ENCODE results near the gene OR1D2.
A peak's percentile ranks its signal among the peaks of the same experiment; 100 is the strongest.
"Not testable (repeated sequence)": the region's sequence is repeated elsewhere in the genome, so short reads cannot be mapped to it uniquely, and the experiment has no call there.

The OR1D2 gene, protein sequence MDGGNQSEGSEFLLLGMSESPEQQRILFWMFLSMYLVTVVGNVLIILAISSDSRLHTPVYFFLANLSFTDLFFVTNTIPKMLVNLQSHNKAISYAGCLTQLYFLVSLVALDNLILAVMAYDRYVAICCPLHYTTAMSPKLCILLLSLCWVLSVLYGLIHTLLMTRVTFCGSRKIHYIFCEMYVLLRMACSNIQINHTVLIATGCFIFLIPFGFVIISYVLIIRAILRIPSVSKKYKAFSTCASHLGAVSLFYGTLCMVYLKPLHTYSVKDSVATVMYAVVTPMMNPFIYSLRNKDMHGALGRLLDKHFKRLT

DNA sequence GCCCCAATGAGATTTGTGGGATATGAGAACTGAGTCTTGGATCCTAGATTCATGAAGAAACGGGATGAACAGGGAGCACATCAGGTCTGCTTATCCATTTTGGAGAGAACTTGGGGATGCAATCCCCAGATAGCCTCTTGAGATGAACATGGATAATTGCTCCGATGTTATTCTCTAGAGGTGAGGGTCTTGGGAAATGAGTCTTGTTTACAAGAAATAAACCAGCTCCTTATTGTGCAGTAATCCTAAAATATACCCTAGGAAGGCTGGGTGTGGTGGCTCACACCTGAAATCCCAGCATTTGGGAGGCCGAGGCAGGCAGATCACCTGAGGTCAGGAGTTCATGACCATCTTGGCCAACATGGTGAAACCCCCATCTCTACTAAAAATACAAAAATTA, at the start of gene OR1D2:
Gene OR1D2, minus strand, starts transcription at position 101 of the 400 bp plus-strand sequence. CDS start 11,426 bp downstream, outside the sequence.
- DNase-seq: no peak

DNA sequence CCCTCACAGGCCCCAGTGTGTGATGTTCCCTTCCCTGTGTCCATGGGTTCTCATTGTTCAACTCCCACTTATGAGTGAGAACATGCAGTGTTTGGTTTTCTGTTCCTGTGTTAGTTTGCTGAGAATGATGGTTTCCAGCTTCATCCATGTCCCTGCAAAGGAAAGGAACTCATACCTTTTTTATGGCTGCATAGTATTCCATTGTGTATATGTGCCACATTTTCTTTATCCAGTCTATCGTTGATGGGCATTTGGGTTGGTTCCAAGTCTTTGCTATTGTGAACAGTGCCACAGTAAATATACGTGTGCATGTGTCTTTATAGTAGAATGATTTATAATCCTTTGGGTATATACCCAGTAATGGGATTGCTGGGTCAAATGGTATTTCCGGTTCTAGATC, 33.3 kb upstream of the OR1D2 start:
- DNase-seq: not testable (repeated sequence)

DNA sequence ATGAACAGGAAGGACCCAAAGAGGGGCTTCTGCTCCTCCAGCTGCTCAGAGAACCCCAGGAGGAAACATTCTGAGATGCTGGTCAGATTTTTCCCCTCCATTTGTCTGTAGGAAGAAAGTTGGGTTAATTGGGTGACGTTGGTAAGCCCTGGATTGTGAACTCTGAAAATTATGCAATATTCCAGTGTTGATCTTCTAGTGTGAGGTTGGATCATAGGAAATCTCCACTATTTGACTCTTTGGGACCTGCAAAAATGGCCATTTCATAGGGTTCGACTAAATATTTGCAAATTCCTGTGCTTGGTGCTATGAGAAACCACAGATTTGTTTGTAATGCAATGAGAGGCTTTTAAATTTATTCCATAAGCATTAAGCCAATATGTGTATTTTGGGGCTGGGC, 23.2 kb upstream of the OR1D2 start, which contains the start of gene OR1G1:
Gene OR1G1, minus strand, starts transcription at position 101 of the 400 bp plus-strand sequence. Its CDS starts 0 bp downstream, at position 101.
- no peak for DNase-seq

DNA sequence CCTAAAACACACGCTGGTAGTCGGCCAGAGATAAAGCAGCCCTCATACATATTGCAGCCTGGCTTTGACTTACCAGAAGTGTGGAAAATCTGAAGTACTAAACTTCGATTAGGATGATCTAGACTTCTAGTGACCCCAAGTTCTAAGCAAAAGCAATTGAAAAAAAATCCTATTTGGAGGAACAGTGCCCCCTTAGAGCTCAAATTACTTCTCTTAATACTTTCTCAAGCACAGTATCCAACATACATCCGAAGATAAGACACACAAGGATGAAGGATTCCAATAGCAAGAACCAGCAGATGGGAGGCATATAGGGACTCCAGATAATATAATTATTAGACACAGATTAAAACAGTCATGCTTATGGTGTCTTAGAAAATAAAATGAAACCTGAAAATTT, 30.4 kb downstream of the OR1D2 start:
- not testable (repeated sequence) for DNase-seq

DNA sequence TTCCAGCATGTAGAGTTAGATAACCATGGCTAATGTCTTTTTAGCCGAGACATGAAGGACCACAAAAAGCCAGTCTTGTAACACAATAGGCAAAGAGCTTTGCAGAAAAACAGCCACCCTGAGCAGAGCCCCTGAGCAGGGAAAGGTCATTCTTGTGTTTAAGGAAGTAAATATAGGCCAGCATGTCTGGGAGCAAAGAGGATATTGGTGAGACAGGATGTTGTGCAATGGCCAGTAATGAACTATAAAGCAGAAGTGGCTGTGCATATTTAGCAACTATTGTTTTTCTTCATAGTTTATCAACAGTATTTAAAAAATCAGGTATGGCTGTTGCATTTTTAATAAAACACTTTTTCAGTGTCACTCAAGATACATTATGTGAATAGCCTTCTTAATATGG, 39.0 kb downstream of the OR1D2 start:
- DNase-seq: not testable (repeated sequence)

DNA sequence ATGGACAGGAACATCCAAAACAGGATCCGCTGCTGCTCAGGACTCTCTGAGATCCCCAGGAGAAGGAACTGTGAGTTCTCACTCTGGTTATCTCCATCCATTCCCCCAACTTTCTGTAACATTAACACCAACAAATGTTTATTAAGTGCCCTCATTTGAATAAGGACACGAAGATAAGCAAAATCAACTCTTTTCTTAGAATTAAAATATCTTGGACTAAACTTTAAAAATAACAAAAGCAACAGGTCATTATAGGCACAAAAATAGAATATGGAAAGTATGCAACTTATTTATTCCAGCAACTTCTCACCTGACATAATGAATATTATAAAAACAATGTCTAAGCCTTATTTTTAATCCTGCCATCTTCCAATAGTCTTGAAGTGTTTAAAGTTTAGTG, 40.7 kb downstream of the OR1D2 start, which contains the start of gene OR1D5:
Gene OR1D5, minus strand, starts transcription at position 101 of the 400 bp plus-strand sequence. Its CDS starts 0 bp downstream, at position 101.
- DNase-seq: not testable (repeated sequence)

DNA sequence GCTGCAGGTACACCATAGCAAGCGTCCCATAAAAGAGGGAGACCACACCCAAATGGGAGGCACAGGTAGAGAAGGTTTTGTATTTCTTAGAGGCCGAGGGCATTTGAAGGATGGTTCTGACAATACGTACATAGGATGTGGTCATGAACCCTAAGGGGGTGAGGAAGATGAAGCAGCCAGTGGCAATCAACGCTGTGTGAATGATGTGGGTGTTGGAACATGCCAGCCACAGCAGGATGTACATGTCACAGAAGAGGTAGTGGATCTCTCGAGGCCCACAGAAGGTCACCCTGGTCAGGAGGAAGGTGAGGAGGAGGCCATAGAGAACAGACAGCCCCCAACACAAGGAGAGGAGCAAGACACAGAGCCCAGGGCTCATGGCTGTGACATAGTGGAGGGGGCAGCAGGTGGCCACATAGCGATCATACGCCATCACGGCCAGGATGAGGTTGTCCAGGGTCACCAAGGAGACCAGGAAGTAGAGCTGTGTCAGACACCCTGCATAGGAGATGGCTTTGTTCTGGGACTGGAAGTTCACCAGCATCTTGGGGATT, 41.3 kb downstream of the OR1D2 start:
- not testable (repeated sequence) for DNase-seq

DNA sequence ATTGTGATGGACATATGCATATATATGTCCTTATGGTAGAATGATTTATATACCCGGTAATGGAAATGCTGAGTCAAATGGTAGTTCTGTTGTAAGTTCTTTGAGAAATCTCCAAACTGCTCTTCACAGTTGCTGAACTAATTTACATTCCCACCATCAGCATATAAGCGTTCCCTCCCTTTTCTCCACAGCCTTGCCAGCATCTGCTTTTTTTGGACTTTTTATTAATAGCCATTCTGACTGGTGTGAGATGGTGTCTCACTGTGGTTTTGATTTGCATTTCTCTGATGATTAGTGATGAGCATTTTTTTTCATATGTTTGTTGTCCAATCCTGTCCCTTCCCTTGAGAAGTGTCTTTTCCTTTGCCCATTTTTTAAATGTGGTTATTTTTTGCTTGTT, 49.4 kb downstream of the OR1D2 start:
- DNase-seq: not testable (repeated sequence)

DNA sequence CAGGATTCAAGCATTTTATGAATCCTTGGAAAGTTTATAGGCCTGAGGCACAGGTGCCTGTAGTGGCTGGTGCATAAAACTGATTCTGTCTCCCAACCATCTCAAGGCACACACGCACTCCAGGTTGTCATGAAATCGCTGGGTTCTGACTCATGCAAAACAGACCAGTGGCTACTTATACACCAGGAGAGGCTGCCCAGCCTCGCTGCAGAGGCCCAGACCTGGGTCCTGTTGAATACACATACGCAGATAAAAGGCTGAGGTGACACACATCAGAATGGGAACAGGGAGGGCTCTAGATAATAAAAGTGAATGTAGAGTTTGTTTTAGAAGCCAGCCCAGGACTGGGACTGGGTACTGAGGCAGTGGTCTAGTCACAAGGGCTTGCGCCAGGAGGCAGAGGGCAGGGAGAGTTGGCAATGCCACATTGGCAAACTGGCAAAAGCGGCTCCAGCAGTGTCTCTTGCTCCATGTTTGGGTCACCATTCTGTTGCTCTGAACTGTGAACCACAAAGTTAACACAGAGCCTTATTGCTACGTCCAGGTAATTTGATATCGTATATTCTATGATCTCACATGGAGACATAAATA, 54.4 kb downstream of the OR1D2 start:
- DNase-seq: peak in 1 of 3 experiments; percentile 41

DNA sequence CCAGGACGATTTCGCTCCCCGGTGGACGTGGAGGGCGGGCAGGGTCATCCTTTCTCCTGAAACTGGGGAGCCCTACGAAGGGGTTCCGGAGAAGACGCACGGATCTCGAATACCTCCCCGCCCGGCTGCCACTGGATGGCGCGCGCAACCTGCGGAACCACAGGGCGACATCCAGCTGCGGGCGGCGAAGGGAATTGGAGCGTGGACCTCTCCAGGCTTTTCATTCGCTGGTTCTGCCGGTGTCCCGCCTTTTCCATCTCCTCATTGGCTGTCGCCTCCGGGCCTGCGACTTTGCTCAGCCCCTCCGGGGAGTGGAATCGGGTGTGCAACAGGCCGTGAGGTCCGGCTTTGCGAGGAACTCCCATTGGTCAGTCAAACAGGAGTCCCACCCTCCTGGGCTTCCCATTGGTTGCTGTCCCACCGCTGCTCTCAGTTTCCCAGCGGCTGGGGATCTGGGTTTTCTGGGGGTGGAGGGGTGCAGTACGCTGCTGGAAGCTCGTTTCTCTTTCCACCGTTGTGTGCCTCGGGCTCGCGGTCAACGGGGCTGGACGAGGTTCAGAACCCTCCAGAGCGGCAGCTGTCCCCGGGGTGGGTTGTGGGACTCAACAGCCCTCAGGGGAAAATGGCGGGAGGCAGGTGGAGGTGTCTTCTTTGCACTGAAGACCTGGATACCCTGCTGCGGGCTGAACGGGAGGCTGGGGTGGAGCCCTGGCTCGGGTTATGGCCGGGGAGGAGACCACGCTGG, 55.3 kb downstream of the OR1D2 start:
- peak; percentile 91 to 98 (median 93) for DNase-seq

DNA sequence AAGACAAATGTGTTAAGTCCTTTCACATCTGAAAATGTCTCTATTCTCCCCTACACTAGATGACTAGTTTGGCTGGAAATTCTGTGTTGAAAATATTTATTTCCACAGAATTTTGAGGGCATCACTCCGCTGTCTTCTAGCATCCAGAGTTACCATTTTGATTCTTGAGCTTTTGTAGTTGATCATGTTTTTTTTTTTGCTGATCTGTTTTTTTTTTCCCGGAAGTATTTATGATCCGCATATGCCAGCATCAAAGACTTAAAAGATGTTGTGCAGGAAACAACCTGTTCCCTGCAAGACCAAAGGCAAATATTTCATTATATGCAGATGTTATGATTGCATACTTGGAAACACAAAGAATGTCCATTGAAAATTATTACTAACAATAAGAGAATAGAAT, 57.5 kb downstream of the OR1D2 start:
- DNase-seq: no peak

DNA sequence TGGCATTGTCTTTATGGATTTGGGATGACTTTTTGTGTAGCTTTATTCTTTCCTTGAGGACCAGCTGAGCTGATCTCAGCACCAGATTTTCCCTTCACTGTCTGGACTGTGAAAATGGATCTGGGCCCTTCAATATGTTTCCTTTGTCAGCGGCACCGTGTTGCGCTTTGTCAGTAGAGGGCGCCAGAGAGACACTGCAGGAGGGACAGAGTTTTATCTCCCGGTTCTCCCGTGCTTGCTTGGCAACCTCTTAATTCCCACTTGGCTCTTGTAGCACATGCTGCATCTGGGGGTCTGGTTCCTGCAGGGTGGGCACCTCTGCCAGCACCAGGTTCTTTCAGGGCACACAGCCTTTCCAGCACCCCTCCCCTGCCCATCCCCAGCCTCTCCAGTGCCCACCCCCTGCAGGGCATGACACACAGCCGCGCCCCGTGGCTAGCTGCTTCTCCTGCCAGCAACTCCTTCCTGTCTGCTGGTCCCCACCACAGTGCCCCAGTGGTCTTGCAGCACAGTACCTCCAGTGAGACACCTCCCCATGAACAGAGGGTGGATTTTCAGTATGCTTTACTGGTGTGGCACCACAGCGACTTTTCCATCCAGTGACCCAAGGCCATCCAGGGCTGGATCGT, 60.4 kb downstream of the OR1D2 start:
- DNase-seq: no peak

DNA sequence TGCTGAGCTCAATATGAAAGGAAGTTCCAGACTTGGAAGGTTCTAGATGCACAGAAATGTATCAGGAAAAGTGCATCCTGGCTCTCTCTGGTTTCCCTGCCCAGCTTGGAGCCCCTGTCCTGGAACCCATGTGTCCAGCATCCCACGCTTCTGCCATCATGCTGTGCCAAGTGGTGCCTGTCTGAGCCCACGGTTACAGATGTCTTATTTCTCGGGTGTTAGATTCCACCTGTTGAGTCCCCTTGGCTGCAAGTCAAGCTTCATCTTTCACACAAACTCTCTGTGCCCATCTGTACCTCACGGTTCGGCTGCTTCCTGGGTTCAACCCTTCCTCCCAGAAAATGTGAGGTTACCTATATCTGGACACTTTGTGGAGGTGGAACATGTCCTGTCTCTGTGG, 63.3 kb downstream of the OR1D2 start:
- DNase-seq: no peak

DNA sequence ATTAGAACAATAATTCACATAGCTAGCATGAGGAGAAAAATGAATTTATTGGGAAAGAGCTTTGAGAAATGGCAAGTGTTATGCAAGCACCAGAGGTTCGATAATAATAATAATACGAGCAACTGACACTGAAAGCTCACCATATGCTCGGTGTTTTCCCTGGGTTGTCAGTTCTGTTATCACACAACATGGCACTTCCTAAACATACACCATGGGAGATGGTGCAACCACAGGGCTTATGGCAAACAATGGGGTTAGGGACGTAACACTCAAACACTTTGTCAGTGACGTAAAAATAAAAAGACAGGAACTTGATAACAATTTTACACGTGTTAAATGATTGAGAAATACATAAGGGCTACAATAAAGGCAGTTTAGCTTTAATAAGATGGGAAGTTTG, 64.5 kb downstream of the OR1D2 start:
- DNase-seq: no peak

DNA sequence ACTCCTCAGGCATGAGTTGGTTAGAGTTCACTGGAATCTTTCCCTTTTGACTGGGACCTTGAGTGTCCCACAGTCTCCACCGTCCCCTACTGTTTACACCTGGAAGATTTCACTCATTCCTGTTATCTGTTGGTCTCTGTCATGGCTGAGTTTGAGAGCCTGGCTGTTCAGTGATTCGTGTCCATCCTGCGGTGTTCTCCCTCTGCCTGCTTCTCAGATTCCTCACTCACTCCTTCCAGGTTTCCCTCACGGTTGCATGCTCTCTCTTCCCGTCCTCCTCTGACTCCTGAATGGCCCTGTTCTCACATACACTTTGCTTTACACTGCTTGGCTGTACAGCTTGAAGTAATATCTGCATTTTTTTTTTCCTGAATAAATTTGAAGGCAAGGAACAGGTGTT, 65.3 kb downstream of the OR1D2 start:
- DNase-seq: no peak

Data from NCI-H1417 (cell line).